ENCODE measurements around the gene VAMP5. TPM values are rescaled to one million over a fixed set of nuclear protein-coding genes. Genes with fewer than 3 reads are reported as not detected.

Gene VAMP5
- total RNA-seq, 2 experiments from 2014 or later, result 49.7 to 51.9 TPM

DNA sequence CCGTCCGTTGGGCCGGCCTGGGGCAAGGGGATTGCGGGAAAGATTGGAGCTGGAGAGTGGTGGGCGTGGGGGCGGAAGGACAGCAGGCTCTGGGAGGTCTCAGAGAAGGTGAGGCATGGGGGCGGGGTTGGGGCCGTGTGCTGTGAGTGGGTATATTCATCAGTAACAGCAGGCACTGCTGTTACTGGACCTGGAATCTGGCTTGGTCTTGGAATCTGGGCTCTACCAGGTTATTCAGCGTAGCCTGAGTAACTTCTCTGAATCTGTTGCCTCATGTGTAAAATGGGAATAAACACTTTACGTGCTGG is 11.7 kb downstream of the VAMP5 start:
- Mint-ChIP-seq H3K27me3 (no peaks in the 10 kb centered on the region), H3K27ac (peak overlapping the region; percentile 95), H3K9me3 (no peaks in the 10 kb centered on the region), H3K4me3 (peak overlapping the region; percentile 97), H3K36me3 (peaks cover 10% of the 10 kb centered on the region), H3K4me1 (ENCODE audit: low read depth) (peaks cover 23% of the 10 kb centered on the region)
- intact Hi-C loops (cut with micrococcal nuclease), result loop anchor here (5.0 kb wide), 1 partner anchor 269 kb away; the partner anchor contains the start of gene TGOLN2
- POLR2A ChIA-PET, result interaction anchor here (1.0 to 3.8 kb wide), 10 partner anchors 9 to 268 kb away, joined by 3 to 20 read pairs (median 6); partner anchors contain the start of genes C2orf68, ELMOD3, MAT2A and RETSAT
- peak; percentile 55 for DNase-seq
- CTCF ChIA-PET, result interaction anchor here (0.9 to 4.1 kb wide), 7 partner anchors 11 to 212 kb away, joined by 3 to 16 read pairs (median 5); partner anchors contain the start of gene VAMP5

DNA sequence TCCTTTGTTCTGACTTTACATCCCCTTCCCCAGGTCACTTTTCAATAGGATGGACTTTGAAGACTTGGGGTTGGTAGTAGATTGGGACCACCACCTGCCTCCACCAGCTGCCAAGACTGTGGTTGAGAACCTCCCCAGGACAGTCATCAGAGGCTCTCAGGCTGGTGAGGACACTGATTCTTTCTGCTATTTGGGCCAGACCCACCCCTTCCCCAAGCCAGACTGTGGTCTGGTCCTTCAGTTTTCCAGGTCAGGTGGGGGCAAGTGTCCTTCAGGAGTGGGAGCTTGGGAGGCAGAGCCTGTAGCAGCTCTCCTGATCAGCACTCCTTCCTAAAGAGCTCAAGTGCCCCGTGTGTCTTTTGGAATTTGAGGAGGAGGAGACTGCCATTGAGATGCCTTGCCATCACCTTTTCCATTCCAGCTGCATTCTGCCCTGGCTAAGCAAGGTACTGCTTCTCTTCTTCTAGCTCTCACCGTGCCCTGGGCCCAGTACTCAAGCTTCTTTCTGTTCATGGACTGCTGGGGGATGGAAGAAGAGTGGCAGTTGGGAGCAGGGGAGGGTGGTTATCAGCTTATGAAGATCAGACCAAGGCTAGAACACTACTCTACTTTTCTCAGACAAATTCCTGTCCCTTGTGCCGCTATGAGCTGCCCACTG is 12.4 kb downstream of the VAMP5 start:
- H3K4me3 Mint-ChIP-seq, result peak overlapping the region; percentile 97
- peaks cover 26% of the 10 kb centered on the region for H3K4me1 Mint-ChIP-seq (ENCODE audit: low read depth)
- H3K27me3 Mint-ChIP-seq, result no peaks in the 10 kb centered on the region
- intact Hi-C loops (cut with micrococcal nuclease), result loop anchor here (5.0 kb wide), 1 partner anchor 269 kb away; the partner anchor contains the start of gene TGOLN2
- H3K27ac Mint-ChIP-seq, result peak overlapping the region; percentile 95
- H3K36me3 Mint-ChIP-seq, result peaks cover 10% of the 10 kb centered on the region
- DNase-seq, result no peak
- H3K9me3 Mint-ChIP-seq, result no peaks in the 10 kb centered on the region
- ChIA-PET POLR2A (interaction anchor here (1.4 to 3.8 kb wide), 6 partner anchors 8 to 269 kb away, joined by 4 to 20 read pairs (median 13); partner anchors contain the start of genes C2orf68, ELMOD3, RETSAT and TGOLN2), CTCF (interaction anchor here (1.4 to 4.1 kb wide), 5 partner anchors 12 to 213 kb away, joined by 3 to 16 read pairs (median 10); partner anchors contain the start of gene VAMP5)

DNA sequence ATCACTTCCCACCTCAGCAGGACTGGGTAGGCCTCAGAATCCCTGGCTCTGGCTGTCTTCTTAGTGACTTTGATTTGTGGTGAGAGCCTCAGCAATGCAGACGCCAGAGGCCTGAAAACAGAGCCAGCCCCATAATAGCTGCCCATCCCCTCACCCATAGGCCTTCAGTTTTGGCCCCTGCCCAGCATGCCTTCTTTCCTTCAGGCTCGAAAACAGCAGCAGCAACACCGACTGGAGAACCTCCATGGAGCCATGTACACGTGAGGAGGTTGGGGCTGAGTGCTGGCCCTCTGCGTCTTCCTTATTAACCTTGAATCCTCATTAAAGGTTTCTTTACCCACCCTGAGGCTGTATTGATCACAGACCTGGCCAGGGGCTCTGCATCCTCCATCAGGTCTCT is 13.0 kb downstream of the VAMP5 start:
- H3K36me3 Mint-ChIP-seq, result peaks cover 10% of the 10 kb centered on the region
- CTCF ChIA-PET, result interaction anchor here (1.7 to 4.1 kb wide), 2 partner anchors 40 to 214 kb away, joined by 4 to 16 read pairs; no protein-coding TSS in a partner anchor
- H3K27me3 Mint-ChIP-seq, result no peaks in the 10 kb centered on the region
- H3K4me3 Mint-ChIP-seq, result peak overlapping the region; percentile 97
- H3K27ac Mint-ChIP-seq, result peak overlapping the region; percentile 45
- no peak for DNase-seq
- H3K9me3 Mint-ChIP-seq, result no peaks in the 10 kb centered on the region
- peaks cover 31% of the 10 kb centered on the region for H3K4me1 Mint-ChIP-seq (ENCODE audit: low read depth)
- POLR2A ChIA-PET, result interaction anchor here (0.7 to 3.8 kb wide), 3 partner anchors 13 to 279 kb away, joined by 3 to 19 read pairs (median 12); partner anchors contain the start of genes C2orf68 and VAMP5
- intact Hi-C loops (cut with micrococcal nuclease), result loop anchor here (5.0 kb wide), 1 partner anchor 270 kb away; the partner anchor contains the start of gene TGOLN2

DNA sequence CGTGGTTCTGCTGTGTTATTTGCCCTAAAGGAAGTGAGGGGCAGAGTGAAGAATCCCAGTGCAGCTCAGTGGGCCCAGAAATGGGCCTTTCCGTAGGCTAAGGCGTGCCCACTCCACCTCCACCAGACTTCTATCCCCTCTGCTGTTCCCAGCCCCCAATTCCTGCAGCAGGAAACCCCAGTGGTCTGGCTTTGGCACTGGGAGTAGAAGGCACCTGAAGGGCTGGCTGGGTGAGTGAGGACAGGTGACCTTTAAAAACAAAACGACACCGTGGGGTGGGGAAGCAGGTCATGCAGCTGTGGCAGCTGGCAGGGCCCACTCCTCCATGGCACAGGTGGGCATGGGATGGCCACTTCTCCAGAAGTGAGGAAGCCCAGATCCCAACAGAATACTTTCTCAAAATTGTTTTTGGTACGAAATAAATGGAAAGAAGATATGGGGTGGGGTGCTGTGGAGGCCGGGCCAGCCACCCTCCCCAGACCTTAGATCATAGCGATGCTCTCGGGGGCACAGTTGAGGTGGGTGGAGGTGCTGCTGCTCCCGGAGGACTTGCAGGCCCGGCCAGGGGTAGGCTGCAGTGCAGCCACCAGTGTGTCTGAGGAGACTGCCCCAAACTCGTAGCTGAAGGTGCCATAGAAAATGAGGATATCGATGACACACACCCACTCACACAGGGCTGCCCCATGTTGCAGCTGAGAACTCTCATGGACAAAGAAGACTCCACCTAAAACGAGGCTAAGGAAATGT is 14.5 kb downstream of the VAMP5 start:
- peaks cover 10% of the 10 kb centered on the region for H3K36me3 Mint-ChIP-seq
- no peak for DNase-seq
- intact Hi-C loops (cut with micrococcal nuclease), result loop anchor here (5.0 kb wide), 1 partner anchor 271 kb away; the partner anchor contains the start of gene TGOLN2
- ChIA-PET POLR2A (interaction anchor here (0.9 kb wide), 1 partner anchor 60 kb away, joined by 3 read pairs; the partner anchor contains the start of gene MAT2A), CTCF (interaction anchor here (0.6 kb wide), 1 partner anchor 21 kb away, joined by 3 read pairs; no protein-coding TSS in a partner anchor)
- H3K27me3 Mint-ChIP-seq, result no peaks in the 10 kb centered on the region
- H3K27ac Mint-ChIP-seq, result no peak overlapping the region
- no peak overlapping the region for H3K4me3 Mint-ChIP-seq
- H3K4me1 Mint-ChIP-seq (ENCODE audit: low read depth), result peaks cover 36% of the 10 kb centered on the region
- H3K9me3 Mint-ChIP-seq, result no peaks in the 10 kb centered on the region

DNA sequence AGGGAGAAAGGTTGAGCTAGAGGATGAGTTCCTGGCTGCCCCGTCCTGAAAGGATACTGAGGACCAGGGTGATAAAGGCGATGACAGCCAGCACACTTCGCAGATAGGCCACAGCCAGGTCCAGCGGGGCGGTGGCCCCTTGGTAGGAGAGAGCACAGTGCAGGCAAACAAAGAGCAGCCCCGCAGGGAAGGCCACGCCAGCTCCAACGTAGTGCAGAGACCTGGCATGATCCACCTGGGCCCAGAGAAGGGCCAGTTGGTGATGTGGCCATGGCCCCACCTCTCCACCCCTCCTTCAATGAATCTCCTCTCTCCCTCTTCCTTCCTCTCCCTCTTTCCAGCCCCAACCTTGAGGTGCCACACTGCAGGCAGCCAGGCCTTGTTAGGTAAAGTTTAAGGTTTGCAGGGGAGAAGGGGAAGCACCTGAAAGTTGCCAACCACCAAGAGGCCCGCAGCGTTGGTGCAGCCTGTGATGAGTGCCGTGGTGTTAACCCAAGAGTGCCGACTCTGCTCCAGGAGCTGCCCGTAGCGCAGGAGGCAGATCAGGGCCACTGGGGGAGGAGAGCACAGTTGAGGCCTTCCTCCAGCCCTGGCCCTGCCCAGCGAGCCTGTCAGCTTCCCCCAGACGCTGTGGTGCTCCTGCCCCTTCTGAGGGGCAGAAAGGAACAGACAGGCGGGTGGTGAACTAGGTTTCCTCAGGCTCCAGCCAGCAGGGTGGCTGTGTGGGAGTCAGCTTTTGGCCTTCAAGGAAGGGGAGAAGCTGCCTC is 15.4 kb downstream of the VAMP5 start:
- CTCF ChIA-PET, result interaction anchor here (0.6 to 1.0 kb wide), 4 partner anchors 21 to 47 kb away, joined by 3 to 4 read pairs (median 3); no protein-coding TSS in a partner anchor

DNA sequence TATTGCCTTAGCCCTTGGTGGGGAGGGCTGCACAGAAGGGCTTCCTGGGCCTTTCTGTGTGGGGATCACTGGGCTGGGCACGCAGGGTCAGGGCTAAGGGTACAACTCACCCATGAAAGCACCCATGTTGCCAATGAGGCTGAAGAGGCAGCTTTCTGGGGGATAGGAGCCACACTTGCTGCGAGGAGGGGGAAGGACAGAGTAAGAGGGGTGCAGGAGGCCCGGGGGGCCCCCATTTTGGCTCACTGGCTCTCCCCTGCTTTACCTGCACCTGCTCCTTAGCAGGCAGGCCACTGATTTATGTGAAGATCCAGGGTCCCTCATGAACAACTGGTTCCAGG is 16.0 kb downstream of the VAMP5 start:
- Mint-ChIP-seq H3K27me3 (no peaks in the 10 kb centered on the region), H3K27ac (no peak overlapping the region), H3K4me1 (ENCODE audit: low read depth) (peaks cover 36% of the 10 kb centered on the region), H3K9me3 (no peaks in the 10 kb centered on the region), H3K4me3 (no peak overlapping the region), H3K36me3 (peaks cover 10% of the 10 kb centered on the region)
- DNase-seq, result no peak
- intact Hi-C loops (cut with micrococcal nuclease), result loop anchor here (2.0 kb wide), 1 partner anchor 15 kb away; the partner anchor contains the start of gene VAMP5
- POLR2A ChIA-PET, result interaction anchor here (1.0 kb wide), 1 partner anchor 21 kb away, joined by 3 read pairs; no protein-coding TSS in a partner anchor
- CTCF ChIA-PET, result interaction anchor here (0.6 to 1.0 kb wide), 3 partner anchors 34 to 48 kb away, joined by 3 to 4 read pairs (median 3); no protein-coding TSS in a partner anchor

More for the DNA sequence above, 15.4 kb downstream of the VAMP5 start:
- intact Hi-C loops (cut with micrococcal nuclease), result loop anchor here (2.0 to 5.0 kb wide), 2 partner anchors 15 to 272 kb away; partner anchors contain the start of genes TGOLN2 and VAMP5
- Mint-ChIP-seq H3K4me3 (no peak overlapping the region), H3K27me3 (no peaks in the 10 kb centered on the region), H3K9me3 (no peaks in the 10 kb centered on the region), H3K27ac (peak overlapping the region; percentile 23), H3K36me3 (peaks cover 10% of the 10 kb centered on the region), H3K4me1 (ENCODE audit: low read depth) (peaks cover 33% of the 10 kb centered on the region)
- DNase-seq, result no peak
- POLR2A ChIA-PET, result interaction anchor here (0.7 to 0.9 kb wide), 2 partner anchors 21 to 61 kb away, joined by 3 read pairs; partner anchors contain the start of gene MAT2A

DNA sequence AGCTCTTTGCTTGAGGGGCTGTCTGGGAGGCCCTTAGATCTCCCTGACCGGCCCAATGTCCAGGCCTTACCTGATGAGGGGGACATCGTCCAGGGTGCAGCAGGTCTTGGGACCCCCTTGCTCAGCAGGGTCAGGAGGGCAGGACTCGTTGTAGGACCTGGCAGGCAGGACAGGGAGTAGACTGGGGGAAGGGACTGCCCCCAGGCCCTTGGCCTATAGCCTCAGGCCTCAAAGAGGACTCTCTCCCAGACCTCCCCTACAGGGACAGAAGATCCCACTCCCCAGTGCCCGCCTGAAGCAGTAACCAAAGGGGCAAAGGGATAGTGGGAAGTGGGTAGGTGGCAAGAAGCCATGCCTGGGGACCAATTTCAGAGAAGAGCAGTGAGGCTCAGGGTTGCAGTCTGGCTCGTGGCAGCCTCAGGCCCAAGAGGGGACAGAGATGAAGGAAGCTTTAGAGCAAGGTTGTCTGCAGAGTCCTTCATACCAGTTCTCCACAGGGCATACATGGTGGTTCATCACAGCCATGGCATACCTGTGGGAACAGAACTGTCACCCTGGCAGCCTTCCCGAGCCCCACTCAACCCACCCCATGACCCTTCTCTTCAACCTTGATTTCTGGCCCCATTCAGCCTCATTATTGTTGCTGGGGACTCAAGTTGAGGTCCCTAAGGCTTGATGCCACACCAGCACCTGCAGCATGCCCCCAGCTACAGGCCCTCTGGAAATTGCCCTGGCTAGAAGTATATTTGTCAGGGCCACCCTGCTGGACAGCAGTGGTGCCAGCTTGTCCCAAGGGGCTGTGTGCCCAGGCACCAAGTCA is 16.9 kb downstream of the VAMP5 start:
- ChIA-PET CTCF (interaction anchor here (1.0 to 1.6 kb wide), 2 partner anchors 11 to 36 kb away, joined by 3 to 5 read pairs; partner anchors contain the start of gene C2orf68), POLR2A (interaction anchor here (1.0 to 1.8 kb wide), 2 partner anchors 22 to 55 kb away, joined by 3 to 4 read pairs; no protein-coding TSS in a partner anchor)
- H3K27ac Mint-ChIP-seq, result peak overlapping the region; percentile 59
- peaks cover 7% of the 10 kb centered on the region for H3K36me3 Mint-ChIP-seq
- H3K4me1 Mint-ChIP-seq (ENCODE audit: low read depth), result peaks cover 36% of the 10 kb centered on the region
- H3K9me3 Mint-ChIP-seq, result no peaks in the 10 kb centered on the region
- no peak for DNase-seq
- H3K4me3 Mint-ChIP-seq, result peak overlapping the region; percentile 69
- intact Hi-C loops (cut with micrococcal nuclease), result loop anchor here (2.0 kb wide), 1 partner anchor 16 kb away; the partner anchor contains the start of gene VAMP5
- no peaks in the 10 kb centered on the region for H3K27me3 Mint-ChIP-seq

DNA sequence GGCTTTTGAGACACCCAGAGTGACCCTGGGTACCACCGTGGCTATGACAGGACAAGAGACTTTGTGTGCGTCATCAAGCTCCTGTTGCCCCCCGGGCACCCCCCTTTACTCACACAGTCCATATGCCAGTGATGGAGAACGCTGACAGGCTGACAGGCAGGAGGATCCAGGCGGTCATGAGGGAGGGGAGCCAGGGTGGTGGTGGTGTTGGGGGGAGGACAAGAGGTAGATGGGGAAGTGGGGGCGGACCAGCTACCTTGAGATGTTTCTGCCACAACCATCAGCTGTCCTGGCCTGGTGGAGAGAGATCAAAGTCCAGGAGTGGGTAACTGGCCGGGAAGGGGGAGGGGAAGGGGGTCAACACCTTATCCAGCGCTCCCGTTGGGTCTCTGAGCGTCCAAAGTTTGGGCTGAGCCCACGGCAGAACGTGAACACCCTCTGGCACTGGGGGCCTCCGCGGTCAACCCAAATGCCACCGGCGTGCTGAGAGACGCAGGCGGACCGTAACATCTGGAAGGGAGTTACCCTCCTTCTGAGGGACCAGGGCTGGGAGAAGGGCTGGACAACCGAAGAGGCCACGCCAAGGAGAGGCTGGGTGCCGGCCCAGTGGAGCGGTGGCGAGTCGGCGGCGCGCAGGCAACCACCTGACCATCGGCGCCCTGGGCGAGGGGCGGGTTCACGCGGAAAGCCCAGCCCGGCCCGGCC is 17.7 kb downstream of the VAMP5 start:
- Mint-ChIP-seq H3K4me3 (peak overlapping the region; percentile 69), H3K27me3 (no peaks in the 10 kb centered on the region), H3K27ac (peak overlapping the region; percentile 59), H3K4me1 (ENCODE audit: low read depth) (peaks cover 30% of the 10 kb centered on the region), H3K36me3 (peaks cover 2% of the 10 kb centered on the region), H3K9me3 (no peaks in the 10 kb centered on the region)
- POLR2A ChIA-PET, result interaction anchor here (1.8 kb wide), 1 partner anchor 56 kb away, joined by 4 read pairs; no protein-coding TSS in a partner anchor
- CTCF ChIA-PET, result interaction anchor here (1.6 kb wide), 1 partner anchor 10 kb away, joined by 5 read pairs; the partner anchor contains the start of gene C2orf68
- intact Hi-C loops (cut with micrococcal nuclease), result loop anchor here (2.0 kb wide), 2 partner anchors 15 to 17 kb away; partner anchors contain the start of genes USP39 and VAMP5
- DNase-seq, result no peak

DNA sequence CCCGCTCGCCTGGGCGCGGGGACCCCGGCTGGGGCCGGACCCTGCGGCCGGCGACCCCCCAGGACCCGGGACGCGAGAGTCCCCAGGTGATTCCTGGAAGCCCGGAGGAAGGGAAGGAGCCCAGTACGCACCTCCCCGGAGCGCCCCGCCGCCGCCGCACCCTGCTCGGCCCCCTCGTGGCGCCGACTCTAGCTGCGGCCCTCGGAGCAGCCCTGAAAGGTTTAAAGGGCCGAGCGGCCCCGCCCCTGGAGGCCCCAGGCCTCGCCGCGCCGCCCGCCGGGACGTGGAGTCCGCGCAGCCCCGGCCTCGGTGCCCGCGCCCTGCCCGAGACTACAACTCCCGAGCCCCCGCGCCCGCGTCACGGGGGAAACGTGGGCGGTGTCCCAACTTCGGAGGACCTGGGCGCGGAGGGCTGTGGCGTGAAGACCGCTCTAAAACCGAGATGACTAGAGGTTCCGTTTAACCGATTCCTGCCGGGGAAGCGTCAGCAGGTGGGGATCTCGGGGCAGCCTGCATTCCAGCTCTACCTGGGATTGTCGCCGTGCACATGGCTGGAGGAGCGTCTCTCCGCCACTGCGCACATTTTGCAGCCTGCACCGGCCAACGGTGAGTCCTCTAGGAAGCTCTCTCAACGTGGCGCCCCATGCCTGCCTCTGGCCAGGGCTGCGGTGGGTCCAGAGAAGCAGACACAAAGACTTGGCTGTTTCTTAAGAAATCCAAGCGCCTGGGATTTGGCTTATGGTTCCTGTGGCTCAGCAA is 18.4 kb downstream of the VAMP5 start, which contains the start of gene TMEM150A:
Gene TMEM150A (minus strand): TSS at position 223 of the 759 bp plus-strand sequence. CDS start 750 bp downstream, outside the sequence.
- peaks cover under 1% of the 10 kb centered on the region for H3K36me3 Mint-ChIP-seq
- POLR2A ChIA-PET, result interaction anchor here (1.2 to 1.8 kb wide), 3 partner anchors 9 to 247 kb away, joined by 3 to 6 read pairs (median 4); partner anchors contain the start of gene C2orf68

More for the DNA sequence above, 18.4 kb downstream of the VAMP5 start, which contains the start of gene TMEM150A:
- no peaks in the 10 kb centered on the region for H3K27me3 Mint-ChIP-seq
- peak within 1 kb of the TSS; percentile 80 for H3K4me3 Mint-ChIP-seq
- no peaks in the 10 kb centered on the region for H3K9me3 Mint-ChIP-seq
- intact Hi-C loops (cut with micrococcal nuclease), result loop anchor here (1.0 to 2.0 kb wide), 2 partner anchors 10 to 14 kb away; partner anchors contain the start of genes C2orf68 and USP39
- H3K27ac Mint-ChIP-seq, result peak within 1 kb of the TSS; percentile 67
- peak; percentile 92 for DNase-seq
- CTCF ChIA-PET, result interaction anchor here (0.7 to 1.6 kb wide), 3 partner anchors 9 to 51 kb away, joined by 3 to 6 read pairs (median 5); partner anchors contain the start of gene C2orf68
- H3K4me1 Mint-ChIP-seq (ENCODE audit: low read depth), result peaks cover 27% of the 10 kb centered on the region
